ENCODE results near the gene RPRD1A. TPM values are rescaled to one million over a fixed set of nuclear protein-coding genes. Genes with fewer than 3 reads are reported as not detected.

Gene RPRD1A
- total RNA-seq, 3 donors from 2014 or later: 19.7 to 23.4 (median 21.7) TPM

DNA sequence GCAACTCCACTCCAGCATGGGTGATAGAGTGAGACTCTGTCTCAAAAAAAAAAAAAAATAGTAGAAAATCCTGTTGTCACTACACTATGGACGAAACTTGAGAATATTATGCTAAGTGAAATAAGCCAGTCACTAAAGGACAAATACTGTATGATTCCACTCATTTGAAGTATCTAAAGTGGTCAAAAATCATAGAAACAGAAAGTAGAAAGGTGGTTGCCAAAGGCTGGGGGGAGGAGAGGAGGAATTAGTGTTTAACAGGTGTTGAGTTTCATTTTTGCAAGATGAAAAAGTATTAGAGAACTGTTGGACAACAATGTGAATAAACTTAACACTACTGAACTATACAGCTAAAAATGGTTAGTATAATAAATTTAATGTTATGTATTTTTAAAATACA lies 113.7 kb downstream of the RPRD1A start:
- ATAC-seq (no peak), DNase-seq (no peak)
- Mint-ChIP-seq H3K9me3 (no peaks in the 10 kb centered on the region), H3K27me3 (ENCODE audit: low read depth) (peaks cover 29% of the 10 kb centered on the region), H3K4me1 (ENCODE audit: low read depth) (peaks cover 5% of the 10 kb centered on the region), H3K36me3 (ENCODE audit: insufficient read depth) (no peaks in the 10 kb centered on the region), H3K4me3 (no peak overlapping the region)

DNA sequence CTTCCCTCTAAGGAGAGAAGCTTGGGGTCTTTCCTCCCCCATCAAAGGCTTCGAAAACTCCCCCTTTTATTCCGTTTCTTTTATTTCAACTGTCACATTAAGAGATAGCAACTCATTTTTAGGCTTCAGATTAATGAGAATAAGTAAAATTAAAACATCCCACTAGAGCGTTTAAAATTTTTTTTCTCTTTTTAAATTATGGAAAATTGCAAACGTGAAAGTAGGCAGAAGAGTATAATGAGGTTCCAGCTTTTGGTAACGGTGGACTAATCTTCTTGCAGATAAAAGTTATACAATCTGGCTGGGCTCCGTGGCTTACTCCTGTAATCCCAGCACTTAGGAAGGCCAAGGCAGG lies 116.8 kb downstream of the RPRD1A start:
- peaks cover 12% of the 10 kb centered on the region for H3K27me3 Mint-ChIP-seq (ENCODE audit: low read depth)
- DNase-seq: no peak
- ATAC-seq: no peak
- no peaks in the 10 kb centered on the region for H3K36me3 Mint-ChIP-seq (ENCODE audit: insufficient read depth)
- peaks cover 5% of the 10 kb centered on the region for H3K4me1 Mint-ChIP-seq (ENCODE audit: low read depth)
- H3K4me3 Mint-ChIP-seq: peak overlapping the region; percentile 83
- no peaks in the 10 kb centered on the region for H3K9me3 Mint-ChIP-seq

DNA sequence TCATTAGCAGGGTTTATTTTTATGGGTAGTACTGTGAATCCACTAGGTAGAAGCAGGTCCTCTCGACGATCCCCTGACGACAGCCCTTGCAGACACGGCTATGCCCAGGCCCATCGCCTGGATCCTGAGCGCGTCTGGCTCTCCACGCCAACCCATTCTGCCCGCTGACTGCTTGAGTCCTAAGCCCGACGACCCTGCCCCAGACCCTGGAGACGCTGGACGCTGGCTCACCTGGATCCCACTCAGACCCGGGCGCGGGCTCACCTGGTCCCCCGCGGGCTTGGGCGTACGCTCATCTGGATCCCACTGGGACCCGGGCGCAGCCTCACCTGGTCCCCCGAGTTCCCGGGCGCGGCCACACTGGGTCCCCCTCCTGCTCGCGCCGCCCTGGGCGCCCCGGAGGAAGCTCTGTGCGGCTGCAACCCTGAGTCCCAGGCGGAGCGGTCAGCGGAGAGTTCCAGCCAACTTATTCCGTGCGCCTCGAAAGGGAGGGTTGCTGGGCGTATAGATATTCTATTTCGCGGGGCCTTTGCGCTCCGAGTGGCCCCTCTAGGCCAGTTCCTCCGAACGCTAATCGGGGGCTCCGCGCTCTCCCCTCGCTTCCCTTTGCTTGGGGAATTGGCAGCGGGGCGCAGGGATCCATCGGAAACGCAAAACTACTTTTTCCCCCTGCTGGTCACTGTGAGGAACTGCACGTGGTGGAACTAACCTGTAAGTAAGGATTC lies 117.3 kb downstream of the RPRD1A start:
- peak; percentile 78 to 80 for ATAC-seq
- H3K27me3 Mint-ChIP-seq (ENCODE audit: low read depth): peaks cover 11% of the 10 kb centered on the region

DNA sequence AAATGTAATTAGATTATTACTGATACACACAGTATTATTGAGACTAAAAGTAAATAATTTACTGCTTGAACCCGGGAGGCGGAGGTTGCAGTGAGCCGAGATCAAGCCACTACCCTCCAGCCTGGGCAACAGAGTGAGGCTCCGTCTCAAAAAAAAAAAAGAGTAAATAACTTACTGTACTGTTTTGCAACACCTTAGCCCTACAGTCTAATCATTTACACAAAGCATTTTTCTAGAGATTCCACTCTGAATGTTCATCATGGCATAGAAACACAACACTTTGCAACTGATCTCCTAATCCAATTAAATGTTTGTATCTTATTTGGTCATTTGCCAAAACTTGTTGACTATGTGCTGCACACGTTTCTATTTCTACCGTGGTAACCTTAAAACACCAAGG lies 118.3 kb downstream of the RPRD1A start:
- Mint-ChIP-seq H3K36me3 (ENCODE audit: insufficient read depth) (no peaks in the 10 kb centered on the region), H3K4me3 (no peak overlapping the region), H3K4me1 (ENCODE audit: low read depth) (peaks cover 5% of the 10 kb centered on the region), H3K27me3 (ENCODE audit: low read depth) (peaks cover 9% of the 10 kb centered on the region), H3K9me3 (no peaks in the 10 kb centered on the region)
- no peak for ATAC-seq
- DNase-seq: no peak

More for the DNA sequence above, 117.3 kb downstream of the RPRD1A start:
- H3K4me1 Mint-ChIP-seq (ENCODE audit: low read depth): peaks cover 5% of the 10 kb centered on the region
- H3K9me3 Mint-ChIP-seq: no peaks in the 10 kb centered on the region
- H3K36me3 Mint-ChIP-seq (ENCODE audit: insufficient read depth): no peaks in the 10 kb centered on the region
- peak overlapping the region; percentile 83 for H3K4me3 Mint-ChIP-seq
- DNase-seq: peak; percentile 33

DNA sequence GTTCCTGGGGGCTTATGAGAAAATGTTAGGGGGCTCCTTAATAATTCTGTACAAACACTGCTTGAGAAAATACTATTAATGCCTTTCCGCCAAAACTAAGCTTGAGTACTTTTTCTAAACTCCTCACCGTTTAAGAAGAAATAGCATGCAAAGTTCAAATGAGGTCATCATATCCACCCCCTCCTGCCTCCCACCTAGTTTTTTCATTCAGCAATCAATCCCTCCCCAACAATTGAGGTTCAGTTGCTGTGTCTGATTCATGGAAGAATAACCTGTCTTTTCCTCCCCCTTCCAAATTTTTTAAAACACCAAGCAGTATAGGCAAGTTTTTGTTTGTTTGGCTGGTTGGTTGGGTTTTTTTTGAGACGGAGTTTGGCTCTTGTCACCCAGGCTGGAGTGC lies 119.3 kb downstream of the RPRD1A start:
- DNase-seq (no peak), ATAC-seq (no peak)
- peaks cover 5% of the 10 kb centered on the region for H3K4me1 Mint-ChIP-seq (ENCODE audit: low read depth)
- no peaks in the 10 kb centered on the region for H3K36me3 Mint-ChIP-seq (ENCODE audit: insufficient read depth)
- H3K4me3 Mint-ChIP-seq: no peak overlapping the region
- H3K9me3 Mint-ChIP-seq: no peaks in the 10 kb centered on the region
- peaks cover 9% of the 10 kb centered on the region for H3K27me3 Mint-ChIP-seq (ENCODE audit: low read depth)

DNA sequence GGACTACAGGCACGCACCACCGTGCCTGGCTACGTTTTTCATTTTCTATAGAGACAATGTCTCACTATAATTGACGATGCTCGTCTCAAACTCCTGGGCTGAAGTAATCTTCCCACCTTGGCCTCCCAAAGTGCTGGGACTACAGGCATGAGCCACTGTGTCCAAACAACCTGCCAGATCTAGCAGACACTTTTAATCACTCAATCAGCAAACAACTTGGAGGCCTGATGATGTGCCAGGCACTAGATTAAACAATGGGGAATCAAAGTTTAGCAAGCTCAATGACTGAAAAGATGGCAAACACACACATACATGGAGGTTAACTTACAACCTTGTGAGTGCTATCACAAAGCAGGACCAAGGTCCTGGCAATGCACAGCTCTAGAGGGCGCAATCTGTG lies 124.7 kb downstream of the RPRD1A start:
- Mint-ChIP-seq H3K4me3 (no peak overlapping the region), H3K4me1 (ENCODE audit: low read depth) (no peaks in the 10 kb centered on the region), H3K27me3 (ENCODE audit: low read depth) (peaks cover 4% of the 10 kb centered on the region), H3K9me3 (no peaks in the 10 kb centered on the region), H3K36me3 (ENCODE audit: insufficient read depth) (no peaks in the 10 kb centered on the region)
- DNase-seq: no peak
- no peak for ATAC-seq

DNA sequence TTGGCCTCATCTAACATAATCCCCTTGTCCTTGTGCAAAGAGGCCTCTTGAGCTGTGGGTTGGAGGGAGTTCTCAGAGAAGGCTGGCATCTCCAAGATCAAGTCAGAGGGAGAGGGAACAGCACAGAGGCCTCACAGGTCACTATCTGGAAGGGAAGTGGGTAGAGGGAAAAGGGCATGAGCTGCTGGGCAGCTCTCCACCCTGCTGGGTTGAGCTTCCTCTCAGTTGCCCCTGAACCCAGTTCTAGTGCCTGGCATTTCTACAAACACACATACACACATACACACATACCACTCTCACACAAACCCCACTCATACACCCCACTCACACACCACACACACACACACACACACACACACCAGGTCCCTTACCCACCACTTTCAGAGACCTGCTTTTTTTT lies 125.2 kb downstream of the RPRD1A start:
- Mint-ChIP-seq H3K27me3 (ENCODE audit: low read depth) (peaks cover 4% of the 10 kb centered on the region), H3K9me3 (no peaks in the 10 kb centered on the region), H3K4me3 (no peak overlapping the region), H3K36me3 (ENCODE audit: insufficient read depth) (no peaks in the 10 kb centered on the region), H3K4me1 (ENCODE audit: low read depth) (no peaks in the 10 kb centered on the region)
- DNase-seq: no peak
- no peak for ATAC-seq

DNA sequence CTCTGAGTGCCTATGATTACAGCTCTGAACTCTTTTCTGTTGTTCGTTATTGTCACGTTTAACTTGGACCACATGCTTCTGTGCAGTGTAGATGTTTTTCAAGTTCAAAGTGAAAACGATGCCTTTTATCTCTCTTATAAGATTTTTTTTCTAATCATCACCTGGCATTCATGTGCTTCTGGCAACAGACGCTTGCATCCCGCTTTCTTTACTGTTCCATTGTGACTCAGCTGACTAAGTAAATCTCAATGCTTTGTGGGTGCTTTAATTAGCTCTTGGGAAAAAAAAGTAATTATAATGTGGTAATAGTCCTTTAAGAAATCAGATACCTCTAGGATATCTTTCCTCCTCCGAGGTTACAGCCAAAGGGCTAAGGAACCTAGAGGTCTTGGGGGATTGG lies 126.1 kb downstream of the RPRD1A start:
- ATAC-seq (no peak), DNase-seq (no peak)
- no peaks in the 10 kb centered on the region for H3K36me3 Mint-ChIP-seq (ENCODE audit: insufficient read depth)
- no peak overlapping the region for H3K4me3 Mint-ChIP-seq
- no peaks in the 10 kb centered on the region for H3K4me1 Mint-ChIP-seq (ENCODE audit: low read depth)
- H3K9me3 Mint-ChIP-seq: no peaks in the 10 kb centered on the region
- peaks cover 4% of the 10 kb centered on the region for H3K27me3 Mint-ChIP-seq (ENCODE audit: low read depth)

Other genes with a start within 250 kb of the RPRD1A start
- 10 to 100 TPM; 39.4 to 44.5 (median 40.1) TPM for gene SLC39A6, start 61.8 kb upstream of the RPRD1A start, total RNA-seq
- gene ELP2, start 62.3 kb upstream of the RPRD1A start, total RNA-seq: 100 to 1,000 TPM in 1 of 3 donors, 10 to 100 TPM in 2; 91.2 to 114 (median 99.2) TPM
- gene MOCOS, start 119.9 kb upstream of the RPRD1A start, total RNA-seq: under 1 TPM; 0.03 to 0.34 (median 0.05) TPM
- under 1 TPM in 1 of 3 donors, not detected in 2; 0.13 TPM for gene FHOD3, start 230.2 kb upstream of the RPRD1A start, total RNA-seq

Measured in activated T-cell treated with anti-CD3 and anti-CD28 coated beads, Interleukin-2, amount 50 U/mL, for 4 hours (primary cell).